Loucy (cell line): ENCODE measurements around the gene CD86.

ENCODE experiments used
- H2AFZ ChIP-seq: fragments of 200-600 bp; sonication (generic); 2 replicates; pipeline ENCODE4 v1.6.0; 2016; ENCODE audit warnings: antibody characterized with exemption, mild to moderate bottlenecking, low read length, moderate library complexity
- H3F3A ChIP-seq: fragments of 200-600 bp; 2 replicates; pipeline ENCODE4 v1.6.0; 2016; ENCODE audit warnings: antibody characterized with exemption, low read depth, mild to moderate bottlenecking
- H3K27me3 ChIP-seq: fragments of 200-600 bp; sonication (generic); 2 replicates; pipeline ENCODE4 v1.6.1; 2014; ENCODE audit warnings: low read length, mild to moderate bottlenecking; ENCODE audit not compliant: insufficient read depth, poor library complexity, severe bottlenecking
- H3K36me3 ChIP-seq: fragments of 200-600 bp; sonication (generic); 2 replicates; pipeline ENCODE4 v1.6.1; 2016; ENCODE audit warnings: low read length; ENCODE audit not compliant: insufficient read depth
- H3K4me1 ChIP-seq: fragments of 200-600 bp; sonication (generic); 2 replicates; pipeline ENCODE4 v1.5.1; 2014; ENCODE audit warnings: low read length, mild to moderate bottlenecking; ENCODE audit not compliant: insufficient read depth, poor library complexity, severe bottlenecking
- H3K4me2 ChIP-seq: fragments of 200-600 bp; sonication (generic); 2 replicates; pipeline ENCODE4 v1.6.0; 2014; ENCODE audit warnings: antibody characterized with exemption, low read length, low read depth, mild to moderate bottlenecking; ENCODE audit not compliant: poor library complexity, severe bottlenecking
- H3K4me3 ChIP-seq: fragments of 200-600 bp; sonication (generic); 2 replicates; pipeline ENCODE4 v1.5.1; 2014; ENCODE audit warnings: low read length, mild to moderate bottlenecking, mixed read lengths; ENCODE audit not compliant: poor library complexity, severe bottlenecking
- H3K79me2 ChIP-seq: fragments of 200-600 bp; sonication (generic); 2 replicates; pipeline ENCODE4 v1.6.1; 2014; ENCODE audit warnings: low read length; ENCODE audit not compliant: insufficient read depth
- H3K9ac ChIP-seq: fragments of 200-600 bp; sonication (generic); 2 replicates; pipeline ENCODE4 v1.6.0; 2014; ENCODE audit warnings: mild to moderate bottlenecking, low read depth, low read length, moderate library complexity; ENCODE audit not compliant: poor library complexity, severe bottlenecking
- H3K9me2 ChIP-seq: fragments of 200-600 bp; sonication (generic); replicated peaks from 2 replicates; pipeline ENCODE4 v1.6.1; 2016; ENCODE audit warnings: low read depth, low read length, mixed read lengths
- H3K9me3 ChIP-seq: fragments of 200-600 bp; sonication (generic); 2 replicates; pipeline ENCODE4 v1.6.1; 2014; ENCODE audit warnings: mild to moderate bottlenecking, antibody characterized with exemption, low read length, low read depth; ENCODE audit not compliant: insufficient read depth
- H4K20me1 ChIP-seq: fragments of 200-600 bp; sonication (generic); 2 replicates; pipeline ENCODE4 v1.6.0; 2014; ENCODE audit warnings: antibody characterized with exemption, low read length, mild to moderate bottlenecking; ENCODE audit not compliant: insufficient read depth, poor library complexity, severe bottlenecking
- CTCF ChIP-seq: fragments of 200-600 bp; sonication (generic); conservative IDR thresholded peaks from 2 replicates; pipeline ENCODE4 v1.5.1; 2014; ENCODE audit warnings: mild to moderate bottlenecking, antibody characterized with exemption, low read length
- EZH2phosphoT487 ChIP-seq: fragments of 200-600 bp; IDR thresholded peaks from 2 replicates; pipeline ENCODE4 v1.6.1; 2018; ENCODE audit warnings: antibody characterized with exemption, mild to moderate bottlenecking, moderate library complexity, borderline replicate concordance

Gene CD86

GRCh38 chr3:122097141-122097540, 42.0 kb downstream of the CD86 start:
- H3K79me2 ChIP-seq: no peaks in the 10 kb centered on the region
- peaks cover 3% of the 10 kb centered on the region for H3K4me1 ChIP-seq
- no peak overlapping the region for H3K9ac ChIP-seq
- no peaks in the 10 kb centered on the region for H3K9me2 ChIP-seq
- no peak overlapping the region for H3K4me3 ChIP-seq
- H3F3A ChIP-seq: no peaks in the 10 kb centered on the region
- H3K9me3 ChIP-seq: no peaks in the 10 kb centered on the region
- H3K36me3 ChIP-seq: no peaks in the 10 kb centered on the region
- H3K27me3 ChIP-seq: no peaks in the 10 kb centered on the region
- no peak overlapping the region for H3K4me2 ChIP-seq
- H4K20me1 ChIP-seq: no peaks in the 10 kb centered on the region
- no peak overlapping the region for H2AFZ ChIP-seq
- TF ChIP-seq CTCF: no peak
- no peak for TF ChIP-seq EZH2phosphoT487

GRCh38 chr3:122098611-122099010, 43.4 kb downstream of the CD86 start:
- H3K36me3 ChIP-seq: no peaks in the 10 kb centered on the region
- no peaks in the 10 kb centered on the region for H3F3A ChIP-seq
- H3K79me2 ChIP-seq: no peaks in the 10 kb centered on the region
- H3K9me3 ChIP-seq: no peaks in the 10 kb centered on the region
- no peak overlapping the region for H3K4me2 ChIP-seq
- no peak overlapping the region for H3K4me3 ChIP-seq
- no peaks in the 10 kb centered on the region for H3K27me3 ChIP-seq
- H2AFZ ChIP-seq: no peak overlapping the region
- no peaks in the 10 kb centered on the region for H4K20me1 ChIP-seq
- H3K4me1 ChIP-seq: no peaks in the 10 kb centered on the region
- no peaks in the 10 kb centered on the region for H3K9me2 ChIP-seq
- no peak overlapping the region for H3K9ac ChIP-seq
- TF ChIP-seq CTCF: no peak
- TF ChIP-seq EZH2phosphoT487: no peak

GRCh38 chr3:122099255-122099654, 44.1 kb downstream of the CD86 start:
- Histone ChIP-seq H3K4me2 (no peak overlapping the region), H3F3A (no peaks in the 10 kb centered on the region)

More at GRCh38 chr3:122099255-122099654, 44.1 kb downstream of the CD86 start:
- Histone ChIP-seq H3K9ac (no peak overlapping the region), H3K4me3 (no peak overlapping the region), H3K9me3 (no peaks in the 10 kb centered on the region), H4K20me1 (no peaks in the 10 kb centered on the region), H3K27me3 (no peaks in the 10 kb centered on the region), H3K36me3 (no peaks in the 10 kb centered on the region), H3K79me2 (no peaks in the 10 kb centered on the region), H3K4me1 (no peaks in the 10 kb centered on the region), H3K9me2 (no peaks in the 10 kb centered on the region), H2AFZ (no peak overlapping the region)
- TF ChIP-seq EZH2phosphoT487 (no peak), CTCF (no peak)
